Amygdala (tissue), 56 donors: Measurements from ENCODE around the gene AATK.
A peak's percentile ranks its signal among the peaks of the same experiment; 100 is the strongest.
"Not testable (repeated sequence)": the region's sequence is repeated elsewhere in the genome, so short reads cannot be mapped to it uniquely, and the experiment has no call there.

ENCODE experiments used
- DNase-seq, 56 donors: peaks; one replicate each; lab custom pipeline; 2025; lab: John Stamatoyannopoulos, UW

AATK gene

GRCh38 chr17:81148986-81149533 is 17.0 kb downstream of the AATK start:
- no peak for DNase-seq

GRCh38 chr17:81148571-81148970 is 17.4 kb downstream of the AATK start:
- no peak for DNase-seq

- no peak for DNase-seq
Observed at GRCh38 chr17:81147701-81148100, 18.3 kb downstream of the AATK start.

GRCh38 chr17:81146208-81146607 is 19.8 kb downstream of the AATK start:
- not testable (repeated sequence) for DNase-seq

- DNase-seq: no peak
Observed at GRCh38 chr17:81144423-81144781, 21.6 kb downstream of the AATK start.

GRCh38 chr17:81143717-81144422 is 22.2 kb downstream of the AATK start:
- no peak for DNase-seq

GRCh38 chr17:81143200-81143527 is 22.9 kb downstream of the AATK start:
- no peak for DNase-seq

GRCh38 chr17:81142301-81143199 is 23.5 kb downstream of the AATK start:
- DNase-seq: peak in 52 of 56 donors; percentile 24 to 94 (median 67)

- no peak for DNase-seq
Observed at GRCh38 chr17:81140695-81141094, 25.3 kb downstream of the AATK start.

GRCh38 chr17:81140018-81140417 is 26.0 kb downstream of the AATK start:
- DNase-seq: no peak

- DNase-seq: no peak
Observed at GRCh38 chr17:81139428-81139827, 26.6 kb downstream of the AATK start.

GRCh38 chr17:81138500-81138899 is 27.5 kb downstream of the AATK start:
- DNase-seq: no peak

GRCh38 chr17:81138083-81138482 is 27.9 kb downstream of the AATK start:
- no peak for DNase-seq

- no peak for DNase-seq
Observed at GRCh38 chr17:81137248-81137647, 28.8 kb downstream of the AATK start.

- no peak for DNase-seq
Observed at GRCh38 chr17:81136366-81136765, 29.7 kb downstream of the AATK start.

- peak in 38 of 56 donors; percentile 21 to 75 (median 52) for DNase-seq
Observed at GRCh38 chr17:81135505-81136278, 30.3 kb downstream of the AATK start.

- no peak for DNase-seq
Observed at GRCh38 chr17:81134064-81134781, 31.8 kb downstream of the AATK start.

- peak in 3 of 56 donors; percentile 30 to 57 (median 36) for DNase-seq
Observed at GRCh38 chr17:81132770-81133723, 33.0 kb downstream of the AATK start.

- peak in 1 of 56 donors; percentile 39 for DNase-seq
Observed at GRCh38 chr17:81132197-81132540, 33.9 kb downstream of the AATK start.
